Measurements from ENCODE around the gene CSTA. TPM values are rescaled to one million over a fixed set of nuclear protein-coding genes. Genes with fewer than 3 reads are reported as not detected.

Gene CSTA
- total and polyA plus RNA-seq, 2 of the 8 experiments (the other 6 are each of a cell fraction or from before 2014, with no cell fraction given), result not detected

- TF ChIP-seq CHD7 (IDR thresholded peaks at IDR 0.05; ENCODE audit: insufficient replicate concordance, low read length) (no peak), NANOG (IDR thresholded peaks at IDR 0.05; ENCODE audit: insufficient read depth, low read depth, low read length, poor library complexity, severe bottlenecking) (no peak), E2F6 (IDR thresholded peaks at IDR 0.05) (no peak), CTCF (IDR thresholded peaks at IDR 0.05; ENCODE audit: control extremely low read depth in 1 of 3, insufficient read depth in 1 of 3, low read depth in 1 of 3, low read length in 3 of 3) (no peak), CBX8 (IDR thresholded peaks at IDR 0.05; ENCODE audit: borderline replicate concordance, low read depth, low read length) (no peak), KDM5A (IDR thresholded peaks at IDR 0.05; ENCODE audit: low read length) (no peak), RNF2 (IDR thresholded peaks at IDR 0.05; ENCODE audit: borderline replicate concordance, low read depth, low read length, missing control alignments, poor library complexity, severe bottlenecking) (no peak)
Observed at GRCh38 chr3:122364490-122364889, 39.4 kb downstream of the CSTA start (continued).

Measured in H1 (cell line).